GM03348 (cell line): ENCODE data around the gene PTPRR.

Experiments used
- DNase-seq: peaks from one replicate; pipeline ENCODE4 v3.0.0; 2012; ENCODE audit warnings: low spot score

Gene PTPRR

DNA sequence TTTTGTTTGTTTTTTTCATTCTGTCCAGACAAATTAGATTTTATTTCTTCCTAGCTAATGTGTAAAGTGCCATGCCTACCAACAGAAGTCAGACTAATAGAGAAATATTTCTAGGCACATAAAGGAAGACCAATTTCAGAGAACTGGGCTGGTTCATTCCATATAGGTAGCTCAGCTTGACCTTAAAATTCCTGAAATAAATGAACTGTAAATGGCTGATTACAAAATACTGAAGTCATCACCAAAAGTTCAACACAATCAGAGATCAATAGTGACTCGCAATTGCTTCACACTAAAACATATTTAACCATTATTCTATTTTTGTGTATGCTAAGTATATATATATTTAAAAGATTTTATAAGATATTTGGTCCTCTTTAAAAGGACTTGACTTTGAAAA is 317.5 kb downstream of the PTPRR start:
- peak; percentile 44 for DNase-seq

DNA sequence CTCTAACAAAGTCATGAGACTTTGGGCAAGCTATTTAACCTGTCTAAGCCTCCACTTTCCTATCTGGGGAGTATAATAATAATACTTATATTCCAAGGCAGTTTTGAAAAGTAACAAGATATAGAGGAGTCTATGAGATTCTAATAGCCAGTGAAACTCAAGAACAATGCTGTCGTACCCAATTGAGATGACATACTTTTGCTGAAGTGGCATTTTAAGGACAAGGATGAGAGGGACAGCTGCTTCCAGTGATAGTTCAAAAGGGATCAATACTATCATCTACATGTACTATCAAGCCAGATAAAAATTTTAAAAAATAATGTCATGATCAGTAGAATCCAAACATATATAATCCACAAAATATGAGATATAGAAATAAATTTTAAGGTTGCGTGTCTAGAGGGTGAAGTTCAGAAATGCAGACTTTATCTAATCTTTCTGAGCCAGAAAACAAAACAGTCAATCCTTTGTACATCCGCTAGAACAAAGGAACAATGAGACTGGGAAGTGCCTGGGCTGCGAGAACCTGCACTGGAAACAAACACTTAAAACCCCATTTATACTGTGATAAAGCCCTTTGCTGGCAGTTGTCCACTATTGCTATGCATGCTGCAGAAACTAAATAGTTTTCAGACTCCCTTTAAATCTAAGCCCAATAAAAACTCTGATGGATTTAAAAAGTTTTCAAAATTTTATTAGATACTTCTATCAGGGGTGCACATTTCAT is 321.9 kb downstream of the PTPRR start:
- DNase-seq: no peak

DNA sequence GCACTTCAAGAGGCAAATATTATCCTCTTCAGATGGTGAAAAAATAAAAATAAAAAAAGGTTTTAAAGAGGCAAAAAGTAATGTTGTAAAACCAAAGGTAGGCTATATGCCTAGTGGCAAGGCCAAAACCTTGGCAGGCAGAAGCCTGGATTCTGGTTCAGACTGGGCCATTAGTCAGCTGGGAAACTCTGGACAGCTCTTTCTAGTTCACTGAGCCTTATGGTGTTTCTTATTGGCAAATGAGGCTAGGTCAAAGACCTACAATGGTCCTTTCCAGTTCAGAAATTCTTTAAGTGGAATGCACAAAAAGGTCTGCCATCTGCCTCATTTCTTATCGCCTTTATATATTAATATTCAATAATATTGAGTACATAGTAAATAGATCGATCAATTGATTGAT is 327.9 kb downstream of the PTPRR start:
- no peak for DNase-seq

DNA sequence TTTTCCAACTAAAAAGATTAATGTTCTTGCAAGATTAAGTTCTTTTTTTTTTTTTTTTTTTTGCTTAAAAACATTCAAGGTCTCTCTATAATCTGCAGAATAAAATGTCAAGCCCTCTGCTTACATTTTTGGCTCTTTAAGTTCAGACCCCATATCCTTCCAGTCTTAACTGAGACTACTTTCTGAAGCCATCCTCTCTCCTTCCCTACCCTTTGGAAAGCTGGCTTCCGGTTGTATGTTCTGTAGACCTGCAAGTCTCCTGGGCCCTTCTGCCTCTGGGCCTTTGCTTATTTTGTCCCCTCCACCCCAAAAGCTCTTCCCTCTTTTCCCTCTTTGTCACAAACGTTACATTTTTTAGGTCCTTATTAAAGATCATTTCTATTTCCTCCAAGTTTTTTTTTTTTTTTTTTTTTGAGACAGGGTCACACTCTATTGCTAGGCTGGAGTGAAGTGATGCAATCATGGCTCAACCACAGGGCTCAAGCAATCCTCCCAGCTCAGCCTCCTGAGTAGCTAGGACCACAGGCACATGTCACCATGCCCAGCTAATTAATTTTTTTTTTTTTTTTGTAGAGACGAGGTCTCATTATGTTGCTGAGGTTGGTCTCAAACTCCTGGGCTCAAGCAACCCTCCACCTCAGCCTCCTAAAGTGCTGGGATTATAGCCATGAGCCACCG is 329.9 kb downstream of the PTPRR start:
- DNase-seq: no peak

DNA sequence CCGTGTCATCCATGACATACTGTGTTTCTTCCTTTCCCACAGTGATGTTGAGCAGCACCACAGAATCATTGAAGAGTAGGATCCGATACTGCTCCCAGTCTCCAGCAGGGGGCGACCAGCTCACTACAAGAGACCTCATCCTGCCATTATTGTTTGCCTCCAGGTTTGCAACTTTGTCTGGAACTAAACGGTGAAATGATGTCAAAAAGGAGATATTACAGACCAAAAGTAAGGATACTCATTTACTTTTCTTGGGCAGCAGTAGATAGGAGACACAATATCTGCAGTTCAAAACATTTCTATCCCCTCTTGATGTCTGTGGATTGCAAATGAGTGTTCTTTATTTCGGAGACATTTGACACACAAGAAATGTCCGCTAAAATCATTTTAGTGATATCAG is 330.5 kb downstream of the PTPRR start:
- peak; percentile 82 for DNase-seq
